MM.1S (cell line): Measurements from ENCODE around the gene TUBB8B.
"Not testable (repeated sequence)": the region's sequence is repeated elsewhere in the genome, so short reads cannot be mapped to it uniquely, and the experiment has no call there.

Experiments used
- EZH2 ChIP-seq: fragments of 300-600 bp; sonication (generic); optimal IDR thresholded peaks from 2 replicates; pipeline ENCODE3; 2017; ENCODE audit warnings: low read depth, mild to moderate bottlenecking, antibody characterized with exemption, low read length, mixed read lengths
- TF ChIP-seq, protein P1 (sequence below): fragments of 300-600 bp; sonication (generic); IDR thresholded peaks from 2 replicates; pipeline ENCODE4 v1.5.1; 2016; ENCODE audit warnings: antibody characterized with exemption, low read length, mixed read lengths

DNA sequence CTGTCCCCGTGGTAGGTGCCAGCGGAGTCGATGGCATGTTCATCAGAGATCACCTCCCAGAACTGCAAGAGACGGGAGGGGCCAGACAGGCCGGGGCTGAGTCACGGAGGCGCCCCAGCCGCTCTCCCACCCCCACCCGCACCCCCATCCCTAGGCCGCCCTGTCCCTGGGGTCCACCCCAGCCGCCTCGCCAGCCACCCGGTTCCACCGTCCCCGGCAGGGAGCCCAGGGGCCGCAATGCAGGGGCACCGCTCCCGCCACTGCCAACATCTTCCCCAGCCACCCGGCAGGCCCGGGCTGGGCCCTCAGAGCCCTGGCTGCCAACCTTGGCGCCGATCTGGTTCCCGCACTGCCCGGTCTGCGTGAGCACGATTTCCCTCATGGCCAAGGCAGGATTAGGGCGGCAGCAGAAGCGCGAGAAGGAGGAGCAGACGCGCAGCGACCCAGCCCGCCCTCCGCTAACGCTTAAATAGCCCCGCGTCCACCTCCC, at the start of gene TUBB8B:
- TF ChIP-seq EZH2, result not testable (repeated sequence)
- TF ChIP-seq, protein P1, sequence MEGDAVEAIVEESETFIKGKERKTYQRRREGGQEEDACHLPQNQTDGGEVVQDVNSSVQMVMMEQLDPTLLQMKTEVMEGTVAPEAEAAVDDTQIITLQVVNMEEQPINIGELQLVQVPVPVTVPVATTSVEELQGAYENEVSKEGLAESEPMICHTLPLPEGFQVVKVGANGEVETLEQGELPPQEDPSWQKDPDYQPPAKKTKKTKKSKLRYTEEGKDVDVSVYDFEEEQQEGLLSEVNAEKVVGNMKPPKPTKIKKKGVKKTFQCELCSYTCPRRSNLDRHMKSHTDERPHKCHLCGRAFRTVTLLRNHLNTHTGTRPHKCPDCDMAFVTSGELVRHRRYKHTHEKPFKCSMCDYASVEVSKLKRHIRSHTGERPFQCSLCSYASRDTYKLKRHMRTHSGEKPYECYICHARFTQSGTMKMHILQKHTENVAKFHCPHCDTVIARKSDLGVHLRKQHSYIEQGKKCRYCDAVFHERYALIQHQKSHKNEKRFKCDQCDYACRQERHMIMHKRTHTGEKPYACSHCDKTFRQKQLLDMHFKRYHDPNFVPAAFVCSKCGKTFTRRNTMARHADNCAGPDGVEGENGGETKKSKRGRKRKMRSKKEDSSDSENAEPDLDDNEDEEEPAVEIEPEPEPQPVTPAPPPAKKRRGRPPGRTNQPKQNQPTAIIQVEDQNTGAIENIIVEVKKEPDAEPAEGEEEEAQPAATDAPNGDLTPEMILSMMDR, result not testable (repeated sequence)
